AG04450 (cell line): ENCODE measurements around the gene ILDR2. TPM values are rescaled to one million over a fixed set of nuclear protein-coding genes. Genes with fewer than 3 reads are reported as not detected.

Source experiments
- CTCF ChIA-PET: fragments of 300-600, 350-600 bp; formaldehyde crosslinking; extraction: SDS; loops from one replicate; lab custom pipeline; 2022; ENCODE audit warnings: antibody characterized with exemption, inconsistent platforms; lab: Charles Lee
- POLR2A ChIA-PET: fragments of 350-600 bp; formaldehyde crosslinking; extraction: SDS; loops from one replicate; lab custom pipeline; 2021; ENCODE audit warnings: antibody characterized with exemption, inconsistent platforms; lab: Yijun Ruan, JAX
- DNase-seq: peaks from one replicate; pipeline ENCODE4 v3.0.0-alpha.2; 2011; ENCODE audit warnings: low read depth, low spot score
- H3K27ac ChIP-seq: one replicate; pipeline ENCODE4 v1.5.1; 2012; ENCODE audit warnings: low read depth, low read length, control low read depth
- H3K27me3 ChIP-seq: one replicate; pipeline ENCODE4 v1.6.0; 2012; ENCODE audit warnings: low read length; ENCODE audit not compliant: control insufficient read depth, insufficient read depth
- H3K4me3 ChIP-seq: 2 replicates; pipeline ENCODE4 v1.5.1; 2011; ENCODE audit warnings: mild to moderate bottlenecking, low read depth, low read length, control low read depth
- H3K9me3 ChIP-seq: 2 replicates; pipeline ENCODE4 v1.5.1; 2012; ENCODE audit warnings: low read length; ENCODE audit not compliant: control insufficient read depth, insufficient read depth
- CTCF ChIP-seq: IDR thresholded peaks from 2 replicates; pipeline ENCODE4 v1.5.1; 2011; ENCODE audit warnings: low read depth, low read length, control low read depth, inconsistent platforms
- polyA plus RNA-seq: library from polyadenylated mRNA; depleted of rRNA; stranded (reverse); fragments of >200 nt; gene quantifications from 2 replicates; pipeline ENCODE4 v1.2.3, GENCODE V29; 2011

The ILDR2 gene
- polyA plus RNA-seq, 1 experiment: 0.10 TPM

GRCh38 chr1:166911624-166912023 is 63.7 kb downstream of the ILDR2 start:
- CTCF ChIA-PET: interaction anchor here (0.6 to 7.5 kb wide), 5 partner anchors 9 to 147 kb away, joined by 3 to 284 read pairs (median 4); no protein-coding TSS in a partner anchor
- H3K27ac ChIP-seq: no peak overlapping the region
- no peak overlapping the region for H3K4me3 ChIP-seq
- TF ChIP-seq CTCF: no peak
- POLR2A ChIA-PET: no interaction called here
- DNase-seq: no peak
- H3K9me3 ChIP-seq: no peaks in the 10 kb centered on the region
- H3K27me3 ChIP-seq: no peaks in the 10 kb centered on the region

GRCh38 chr1:166910396-166910994 is 64.8 kb downstream of the ILDR2 start:
- ChIA-PET POLR2A (no interaction called here), CTCF (interaction anchor here (0.5 to 7.5 kb wide), 35 partner anchors 8 to 650 kb away, joined by 3 to 284 read pairs (median 4); no protein-coding TSS in a partner anchor)
- TF ChIP-seq CTCF: peak; percentile 67
- no peak overlapping the region for H3K27ac ChIP-seq
- no peak overlapping the region for H3K4me3 ChIP-seq
- H3K9me3 ChIP-seq: no peaks in the 10 kb centered on the region
- peak; percentile 43 for DNase-seq
- H3K27me3 ChIP-seq: no peaks in the 10 kb centered on the region

GRCh38 chr1:166908942-166909341 is 66.4 kb downstream of the ILDR2 start:
- H3K27ac ChIP-seq: no peak overlapping the region
- CTCF ChIA-PET: interaction anchor here (0.6 to 7.5 kb wide), 7 partner anchors 9 to 625 kb away, joined by 3 to 284 read pairs (median 10); no protein-coding TSS in a partner anchor
- no peak for DNase-seq
- H3K27me3 ChIP-seq: no peaks in the 10 kb centered on the region
- H3K9me3 ChIP-seq: no peaks in the 10 kb centered on the region
- POLR2A ChIA-PET: no interaction called here
- no peak for TF ChIP-seq CTCF
- H3K4me3 ChIP-seq: no peak overlapping the region

- Histone ChIP-seq H3K27ac (no peak overlapping the region), H3K27me3 (no peaks in the 10 kb centered on the region), H3K9me3 (no peaks in the 10 kb centered on the region), H3K4me3 (no peak overlapping the region)
- no peak for DNase-seq
- ChIA-PET CTCF (interaction anchor here (7.5 kb wide), 1 partner anchor 151 kb away, joined by 284 read pairs; no protein-coding TSS in a partner anchor), POLR2A (no interaction called here)
- TF ChIP-seq CTCF: no peak
These were observed 67.6 kb downstream of the ILDR2 start for GRCh38 chr1:166907763-166908162.

- CTCF ChIA-PET: interaction anchor here (4.4 kb wide), 1 partner anchor 152 kb away, joined by 41 read pairs; no protein-coding TSS in a partner anchor
- no peak for DNase-seq
- TF ChIP-seq CTCF: no peak
- no peak overlapping the region for H3K4me3 ChIP-seq
- no peaks in the 10 kb centered on the region for H3K27me3 ChIP-seq
- no peaks in the 10 kb centered on the region for H3K9me3 ChIP-seq
- H3K27ac ChIP-seq: no peak overlapping the region
- POLR2A ChIA-PET: no interaction called here
These were observed 68.3 kb downstream of the ILDR2 start for GRCh38 chr1:166907051-166907450.
